Nephron progenitor cell (in vitro differentiated cells): Measurements from ENCODE around the gene MED9.

Source experiments
- DNase-seq: peaks from one replicate; pipeline ENCODE4 v3.0.0; 2021
- H3K27ac Mint-ChIP-seq: 2 replicates; pipeline ENCODE4 v1.8.0; 2021; ENCODE audit warnings: mild to moderate bottlenecking, moderate library complexity, mixed read lengths
- H3K27me3 Mint-ChIP-seq: 2 replicates; pipeline ENCODE4 v1.8.0; 2021; ENCODE audit warnings: mild to moderate bottlenecking, low read depth, mixed read lengths; ENCODE audit not compliant: poor library complexity
- H3K36me3 Mint-ChIP-seq: 2 replicates; pipeline ENCODE4 v1.8.0; 2021; ENCODE audit warnings: low read depth, mixed read lengths
- H3K4me1 Mint-ChIP-seq: 2 replicates; pipeline ENCODE4 v1.8.0; 2021; ENCODE audit warnings: mixed read lengths
- H3K4me3 Mint-ChIP-seq: 2 replicates; pipeline ENCODE4 v1.8.0; 2021; ENCODE audit warnings: mild to moderate bottlenecking, moderate library complexity, mixed read lengths
- H3K9me3 Mint-ChIP-seq: 2 replicates; pipeline ENCODE4 v1.8.0; 2021; ENCODE audit warnings: mild to moderate bottlenecking, moderate library complexity, mixed read lengths
- CTCF ChIP-seq: fragments of 200-600 bp; sonication (generic); IDR thresholded peaks from 2 replicates; pipeline ENCODE4 v1.5.0; 2021; ENCODE audit warnings: antibody characterized with exemption

Gene MED9

GRCh38 chr17:17443173-17443572 is 33.6 kb upstream of the MED9 start:
- Mint-ChIP-seq H3K27ac (no peak overlapping the region), H3K4me3 (no peak overlapping the region), H3K9me3 (peaks cover 24% of the 10 kb centered on the region), H3K27me3 (peaks cover 6% of the 10 kb centered on the region), H3K4me1 (peaks cover 56% of the 10 kb centered on the region), H3K36me3 (peaks cover 8% of the 10 kb centered on the region)
- no peak for TF ChIP-seq CTCF
- no peak for DNase-seq

GRCh38 chr17:17445296-17445924 is 31.4 kb upstream of the MED9 start:
- Mint-ChIP-seq H3K36me3 (peaks cover 8% of the 10 kb centered on the region), H3K4me1 (peaks cover 45% of the 10 kb centered on the region), H3K27me3 (peaks cover 7% of the 10 kb centered on the region), H3K4me3 (no peak overlapping the region), H3K9me3 (peaks cover 24% of the 10 kb centered on the region), H3K27ac (peak overlapping the region; percentile 26)
- no peak for TF ChIP-seq CTCF
- DNase-seq = no peak

DNA sequence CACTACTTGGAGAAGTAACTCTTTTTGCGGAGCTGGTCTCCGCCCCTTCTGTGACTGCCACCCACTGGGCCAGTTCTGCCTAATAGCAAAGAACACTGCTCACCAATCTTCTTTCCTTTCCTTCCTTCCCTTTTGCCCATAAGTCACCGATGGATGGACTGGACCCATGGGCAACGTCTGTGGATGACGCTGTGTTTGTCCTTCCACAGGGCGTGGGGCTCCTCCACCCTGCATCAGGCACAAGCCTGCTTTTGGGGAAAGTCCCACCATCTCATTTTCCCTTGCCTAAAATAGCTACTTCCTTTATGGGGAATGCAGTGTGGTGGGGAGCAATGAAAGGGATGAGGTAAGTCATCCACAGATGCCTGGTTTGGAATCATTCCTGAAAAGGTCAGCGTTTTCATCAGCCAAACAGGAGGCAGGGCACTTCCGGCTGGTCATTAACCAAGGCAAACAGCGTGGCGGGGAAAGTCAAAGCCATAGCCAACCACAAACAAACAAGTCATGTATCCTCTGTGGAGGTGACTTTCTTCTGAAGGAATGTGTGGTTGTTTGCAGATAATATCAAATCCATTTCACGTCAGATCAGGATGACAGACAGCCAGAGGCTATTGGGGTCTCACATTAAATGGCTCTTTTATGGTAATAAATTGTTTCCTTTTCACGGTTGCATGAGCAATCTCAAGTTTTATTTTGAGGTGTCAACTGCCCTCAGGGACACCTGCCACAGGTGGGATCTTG is 30.7 kb upstream of the MED9 start:
- peaks cover 7% of the 10 kb centered on the region for H3K36me3 Mint-ChIP-seq
- peaks cover 47% of the 10 kb centered on the region for H3K4me1 Mint-ChIP-seq
- no peak overlapping the region for H3K4me3 Mint-ChIP-seq
- H3K9me3 Mint-ChIP-seq = peaks cover 22% of the 10 kb centered on the region
- peaks cover 10% of the 10 kb centered on the region for H3K27me3 Mint-ChIP-seq
- no peak for TF ChIP-seq CTCF
- peak overlapping the region; percentile 26 for H3K27ac Mint-ChIP-seq
- DNase-seq = no peak

GRCh38 chr17:17446666-17447155 is 30.1 kb upstream of the MED9 start:
- no peak for TF ChIP-seq CTCF
- peaks cover 19% of the 10 kb centered on the region for H3K9me3 Mint-ChIP-seq
- no peak overlapping the region for H3K27ac Mint-ChIP-seq
- peaks cover 10% of the 10 kb centered on the region for H3K27me3 Mint-ChIP-seq
- H3K36me3 Mint-ChIP-seq = peaks cover 5% of the 10 kb centered on the region
- no peak overlapping the region for H3K4me3 Mint-ChIP-seq
- DNase-seq = no peak
- H3K4me1 Mint-ChIP-seq = peaks cover 46% of the 10 kb centered on the region

DNA sequence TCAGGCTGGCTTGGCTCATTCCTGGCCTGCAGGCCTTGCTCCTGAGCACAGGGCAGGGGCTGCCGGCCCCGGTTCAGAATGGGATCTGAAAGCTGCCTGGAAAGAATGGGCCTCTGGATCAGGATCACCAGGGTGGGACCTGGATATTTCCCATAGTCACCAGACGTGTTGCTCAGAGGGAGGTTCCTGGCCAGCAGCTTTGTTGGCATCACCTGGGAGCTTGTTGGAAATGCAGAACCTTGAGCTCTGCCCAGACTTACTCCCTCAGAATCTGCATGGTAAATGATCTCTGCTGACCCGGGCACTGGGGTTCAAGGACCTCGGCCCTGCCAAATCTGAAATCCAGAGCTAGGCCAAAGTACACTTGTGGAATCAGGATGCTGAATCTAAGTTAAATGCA is 29.5 kb upstream of the MED9 start:
- Mint-ChIP-seq H3K27ac (no peak overlapping the region), H3K4me3 (no peak overlapping the region), H3K36me3 (peaks cover 5% of the 10 kb centered on the region), H3K27me3 (peaks cover 10% of the 10 kb centered on the region), H3K9me3 (peaks cover 19% of the 10 kb centered on the region), H3K4me1 (peaks cover 46% of the 10 kb centered on the region)
- no peak for TF ChIP-seq CTCF
- DNase-seq = no peak

DNA sequence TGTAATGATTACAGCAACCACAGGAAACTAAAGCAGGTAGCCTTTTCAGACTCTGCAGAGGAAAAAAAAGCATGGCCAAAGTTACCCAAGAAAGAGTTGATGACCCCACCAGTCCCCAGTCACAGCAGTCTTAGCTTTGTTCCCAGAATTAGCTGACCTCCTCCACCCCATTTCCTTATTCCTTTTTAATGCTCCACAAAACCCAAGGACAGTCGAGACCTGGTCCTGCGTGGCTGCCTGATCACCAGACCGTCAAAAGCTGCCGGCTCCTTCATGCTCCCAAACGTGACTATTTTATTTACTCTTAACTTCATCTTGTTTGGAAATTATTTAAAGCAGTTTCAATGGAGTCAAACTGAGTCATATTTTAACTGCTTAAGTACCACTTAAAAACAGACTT is 28.7 kb upstream of the MED9 start:
- DNase-seq = no peak
- peak overlapping the region; percentile 84 for H3K27ac Mint-ChIP-seq
- peak overlapping the region; percentile 33 for H3K4me3 Mint-ChIP-seq
- H3K9me3 Mint-ChIP-seq = peaks cover 19% of the 10 kb centered on the region
- H3K27me3 Mint-ChIP-seq = peaks cover 10% of the 10 kb centered on the region
- H3K4me1 Mint-ChIP-seq = peaks cover 46% of the 10 kb centered on the region
- no peak for TF ChIP-seq CTCF
- peaks cover 5% of the 10 kb centered on the region for H3K36me3 Mint-ChIP-seq
